RWPE1 (cell line): ENCODE data around the gene MEF2A.

ENCODE experiments used
- CTCF ChIA-PET: fragments of 350-600 bp; sonication (Branson Sonifier 250); formaldehyde crosslinking; extraction: SDS; loops from one replicate; lab custom pipeline; 2021; lab: Yijun Ruan, JAX
- POLR2A ChIA-PET: fragments of 400-600 bp; formaldehyde crosslinking; extraction: SDS; loops from one replicate; lab custom pipeline; 2020; ENCODE audit warnings: antibody characterized with exemption; ENCODE audit not compliant: low non-redundant PET; lab: Yijun Ruan, JAX
- DNase-seq: peaks from one replicate; pipeline ENCODE4 v3.0.0; 2012; ENCODE audit warnings: low spot score
- H3K27ac ChIP-seq: fragments of 450-650 bp; 2 replicates; pipeline ENCODE4 v1.5.1; 2017
- CTCF ChIP-seq: fragments of 450-650 bp; conservative IDR thresholded peaks from 2 replicates; pipeline ENCODE4 v1.5.1; 2017; ENCODE audit warnings: low read depth, mild to moderate bottlenecking

Gene MEF2A

GRCh38 chr15:99592145-99592791 is 26.5 kb downstream of the MEF2A start:
- no peak for TF ChIP-seq CTCF
- ChIA-PET CTCF (interaction anchor here (0.6 kb wide), 2 partner anchors 88 to 1346 kb away, joined by 4 read pairs; no protein-coding TSS in a partner anchor), POLR2A (no interaction called here)
- H3K27ac ChIP-seq: no peak overlapping the region
- DNase-seq: no peak

GRCh38 chr15:99593070-99593469 is 27.3 kb downstream of the MEF2A start:
- no peak overlapping the region for H3K27ac ChIP-seq
- no peak for DNase-seq
- TF ChIP-seq CTCF: no peak
- CTCF ChIA-PET: no interaction called here
- POLR2A ChIA-PET: no interaction called here

- no peak for TF ChIP-seq CTCF
- ChIA-PET POLR2A (no interaction called here), CTCF (interaction anchor here (0.7 kb wide), 1 partner anchor 13 kb away, joined by 5 read pairs; no protein-coding TSS in a partner anchor)
- DNase-seq: no peak
- H3K27ac ChIP-seq: no peak overlapping the region
Measured at GRCh38 chr15:99594916-99595315, 29.1 kb downstream of the MEF2A start.

GRCh38 chr15:99598296-99598695 is 32.5 kb downstream of the MEF2A start:
- ChIA-PET CTCF (no interaction called here), POLR2A (interaction anchor here (0.6 kb wide), 1 partner anchor 390 kb away, joined by 3 read pairs; no protein-coding TSS in a partner anchor)
- no peak overlapping the region for H3K27ac ChIP-seq
- TF ChIP-seq CTCF: no peak
- DNase-seq: no peak

GRCh38 chr15:99603828-99604227 is 38.0 kb downstream of the MEF2A start:
- CTCF ChIA-PET: interaction anchor here (0.7 kb wide), 1 partner anchor 101 kb away, joined by 3 read pairs; no protein-coding TSS in a partner anchor
- POLR2A ChIA-PET: no interaction called here

GRCh38 chr15:99604865-99605264 is 39.1 kb downstream of the MEF2A start:
- no peak for TF ChIP-seq CTCF
- DNase-seq: no peak
- ChIA-PET CTCF (interaction anchor here (0.6 to 1.8 kb wide), 3 partner anchors 17 to 211 kb away, joined by 3 to 7 read pairs (median 3); no protein-coding TSS in a partner anchor), POLR2A (interaction anchor here (0.6 kb wide), 1 partner anchor 9 kb away, joined by 5 read pairs; no protein-coding TSS in a partner anchor)
- H3K27ac ChIP-seq: peak overlapping the region; percentile 90

More at GRCh38 chr15:99603828-99604227, 38.0 kb downstream of the MEF2A start:
- no peak overlapping the region for H3K27ac ChIP-seq
- TF ChIP-seq CTCF: no peak
- no peak for DNase-seq
